Ishikawa (cell line): ENCODE measurements around the gene CAMK1D.

ENCODE experiments used
- CEBPB ChIP-seq: IDR thresholded peaks from 2 replicates; pipeline ENCODE4 v1.6.1; 2012
- CREB1 ChIP-seq: IDR thresholded peaks from 2 replicates; pipeline ENCODE4 v1.6.1; 2012; ENCODE audit warnings: low read depth
- EGR1 ChIP-seq: IDR thresholded peaks from 2 replicates; pipeline ENCODE4 v1.6.1; 2012
- EP300 ChIP-seq: IDR thresholded peaks from 2 replicates; pipeline ENCODE4 v1.6.1; 2012; ENCODE audit warnings: borderline replicate concordance
- FOXM1 ChIP-seq: IDR thresholded peaks from 2 replicates; pipeline ENCODE4 v1.6.1; 2012; ENCODE audit warnings: low read depth, borderline replicate concordance
- MAX ChIP-seq: IDR thresholded peaks from 2 replicates; pipeline ENCODE4 v1.6.1; 2012
- NFIC ChIP-seq: IDR thresholded peaks from 2 replicates; pipeline ENCODE4 v1.6.1; 2012
- RAD21 ChIP-seq: IDR thresholded peaks from 2 replicates; pipeline ENCODE4 v1.6.1; 2012; ENCODE audit warnings: low read depth
- REST ChIP-seq: IDR thresholded peaks from 2 replicates; pipeline ENCODE4 v1.6.1; 2012; ENCODE audit warnings: low read depth, mild to moderate bottlenecking
- TAF1 ChIP-seq: IDR thresholded peaks from 2 replicates; pipeline ENCODE4 v1.6.1; 2012; ENCODE audit warnings: low read depth, mild to moderate bottlenecking
- TCF12 ChIP-seq: IDR thresholded peaks from 2 replicates; pipeline ENCODE4 v1.6.1; 2012; ENCODE audit warnings: low read depth
- TEAD4 ChIP-seq: IDR thresholded peaks from 2 replicates; pipeline ENCODE4 v1.6.1; 2012
- USF1 ChIP-seq: IDR thresholded peaks from 2 replicates; pipeline ENCODE4 v1.6.1; 2012
- YY1 ChIP-seq: IDR thresholded peaks from 2 replicates; pipeline ENCODE4 v1.6.1; 2012; ENCODE audit warnings: low read depth
- ZBTB7A ChIP-seq: IDR thresholded peaks from 2 replicates; pipeline ENCODE4 v1.6.1; 2012; ENCODE audit warnings: low read depth

Gene CAMK1D

DNA sequence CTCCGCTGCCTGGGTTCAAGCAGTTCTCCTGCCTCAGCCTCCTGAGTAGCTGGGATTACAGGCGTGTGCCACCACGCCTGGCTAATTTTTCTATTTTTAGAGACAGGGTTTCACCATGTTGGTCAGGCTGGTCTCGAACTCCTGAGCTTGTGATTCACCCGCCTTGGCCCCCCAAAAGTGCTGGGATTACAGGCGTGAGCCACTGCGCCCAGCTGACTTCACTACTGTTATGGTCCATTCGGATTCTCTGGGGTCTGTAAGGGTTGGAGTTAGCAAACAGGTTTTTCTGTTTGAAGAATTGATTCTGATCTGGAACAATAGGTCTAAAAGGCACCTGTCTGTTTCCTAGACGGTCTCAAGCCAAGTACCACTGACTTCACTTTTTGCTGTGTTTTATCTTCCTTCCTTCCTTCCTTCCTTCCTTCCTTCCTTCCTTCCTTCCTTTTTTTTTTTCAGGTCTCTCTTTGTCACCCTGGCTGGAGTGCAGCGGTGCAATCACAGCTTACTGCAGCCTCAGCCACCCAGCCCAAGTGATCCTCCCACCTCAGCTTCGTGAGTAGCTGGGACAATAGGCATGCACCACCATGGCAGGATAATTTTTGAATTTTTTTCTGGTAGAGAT lies 192.2 kb downstream of the CAMK1D start:
- TF ChIP-seq USF1: no peak

DNA sequence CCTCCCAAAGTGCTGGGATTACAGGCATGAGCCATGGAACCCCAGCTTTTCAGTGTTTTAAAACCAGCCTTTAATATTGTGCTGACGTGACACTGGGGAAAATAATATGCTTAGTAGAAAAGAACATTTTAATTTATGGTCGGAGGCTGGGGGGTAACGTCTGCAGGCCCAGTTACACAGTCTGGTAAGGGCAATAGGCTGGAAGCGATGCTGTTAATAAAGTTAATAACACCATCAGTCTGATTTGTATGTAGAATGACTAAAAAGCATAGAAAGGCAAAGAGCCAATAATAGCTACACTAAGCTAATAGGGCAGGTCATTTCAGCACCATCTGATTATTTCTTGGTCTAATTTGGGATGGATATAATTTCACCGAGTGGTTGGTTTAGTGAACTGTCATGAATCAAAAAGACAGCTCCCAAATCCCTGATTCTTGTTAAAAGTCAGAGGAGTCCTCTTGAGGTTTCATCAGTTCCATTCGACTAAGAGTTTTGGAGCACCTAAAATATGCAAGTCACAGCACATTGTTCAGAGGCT lies 192.9 kb downstream of the CAMK1D start:
- TF ChIP-seq TAF1 (no peak), TEAD4 (no peak), FOXM1 (no peak)

DNA sequence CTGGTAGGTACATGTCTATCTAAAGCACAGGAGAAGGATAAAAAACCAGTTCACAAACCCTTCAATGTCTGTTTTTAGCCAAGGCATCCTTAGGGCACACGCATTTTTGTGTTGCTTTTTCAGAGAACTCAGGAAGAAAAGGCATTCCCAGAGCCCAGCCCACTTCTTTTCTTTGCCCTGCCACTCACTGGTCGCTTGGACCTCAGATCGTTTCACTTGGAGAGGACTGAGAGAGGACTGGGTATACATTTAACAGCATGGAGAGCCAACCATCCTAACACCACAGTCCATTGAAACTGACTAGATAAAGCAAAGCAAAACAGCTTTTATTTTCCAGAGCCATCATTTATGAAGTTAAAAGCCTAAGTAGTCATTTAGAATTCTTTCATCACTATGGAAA lies 194.2 kb downstream of the CAMK1D start:
- TF ChIP-seq CREB1 (no peak), TCF12 (no peak), ZBTB7A (no peak)

- TF ChIP-seq CEBPB: no peak
- TF ChIP-seq FOXM1: no peak
- no peak for TF ChIP-seq TAF1
- no peak for TF ChIP-seq NFIC
- no peak for TF ChIP-seq EP300
- no peak for TF ChIP-seq MAX
- TF ChIP-seq YY1: no peak
- no peak for TF ChIP-seq ZBTB7A
- no peak for TF ChIP-seq CREB1
- no peak for TF ChIP-seq REST
- no peak for TF ChIP-seq TCF12
- TF ChIP-seq EGR1: no peak
- no peak for TF ChIP-seq RAD21
- TF ChIP-seq USF1: no peak
Observed at GRCh38 chr10:12547301-12547771, 198.0 kb downstream of the CAMK1D start.

GRCh38 chr10:12549297-12549696 lies 199.9 kb downstream of the CAMK1D start:
- TF ChIP-seq RAD21: peak; percentile 44
- TF ChIP-seq YY1: no peak
- no peak for TF ChIP-seq USF1
- TF ChIP-seq MAX: no peak
- no peak for TF ChIP-seq ZBTB7A

GRCh38 chr10:12550994-12551393 lies 201.6 kb downstream of the CAMK1D start:
- TF ChIP-seq EGR1: no peak
- TF ChIP-seq TAF1: no peak
- TF ChIP-seq NFIC: no peak
- TF ChIP-seq TEAD4: no peak
- no peak for TF ChIP-seq MAX
- TF ChIP-seq FOXM1: no peak
- TF ChIP-seq TCF12: no peak

- TF ChIP-seq TAF1 (no peak), NFIC (no peak), TCF12 (no peak)
Observed at GRCh38 chr10:12556039-12556438, 206.7 kb downstream of the CAMK1D start.

- TF ChIP-seq RAD21 (no peak), EGR1 (no peak), CREB1 (no peak), EP300 (no peak), NFIC (no peak)
Observed at GRCh38 chr10:12559578-12560178, 210.3 kb downstream of the CAMK1D start.
